ENCODE measurements around the gene CYB5A.

The CYB5A gene

GRCh38 chr18:74248595-74248994 is 43.2 kb downstream of the CYB5A start:
- no peak for DNase-seq (ENCODE audit: low read depth, low spot score)

- DNase-seq (ENCODE audit: low read depth, low spot score) = no peak
Observed at GRCh38 chr18:74248189-74248588, 43.6 kb downstream of the CYB5A start.

GRCh38 chr18:74244554-74244953 is 47.2 kb downstream of the CYB5A start:
- peak; percentile 39 for DNase-seq (ENCODE audit: low read depth, low spot score)

- no peak for DNase-seq (ENCODE audit: low read depth, low spot score)
Observed at GRCh38 chr18:74243127-74243526, 48.6 kb downstream of the CYB5A start.

- DNase-seq (ENCODE audit: low read depth, low spot score) = no peak
Observed at GRCh38 chr18:74242438-74243096, 49.2 kb downstream of the CYB5A start.

- DNase-seq (ENCODE audit: low read depth, low spot score) = no peak
Observed at GRCh38 chr18:74241970-74242369, 49.8 kb downstream of the CYB5A start.

- no peak for DNase-seq (ENCODE audit: low read depth, low spot score)
Observed at GRCh38 chr18:74241426-74241825, 50.3 kb downstream of the CYB5A start.

GRCh38 chr18:74239567-74239966 is 52.2 kb downstream of the CYB5A start:
- no peak for DNase-seq (ENCODE audit: low read depth, low spot score)

GRCh38 chr18:74234326-74235171 is 57.2 kb downstream of the CYB5A start:
- peak; percentile 58 for DNase-seq (ENCODE audit: low read depth, low spot score)

- DNase-seq (ENCODE audit: low read depth, low spot score) = no peak
Observed at GRCh38 chr18:74233933-74234325, 57.8 kb downstream of the CYB5A start.

- no peak for DNase-seq (ENCODE audit: low read depth, low spot score)
Observed at GRCh38 chr18:74230922-74231714, 60.6 kb downstream of the CYB5A start.

- DNase-seq (ENCODE audit: low read depth, low spot score) = no peak
Observed at GRCh38 chr18:74229891-74230290, 61.9 kb downstream of the CYB5A start.

GRCh38 chr18:74229005-74229404 is 62.8 kb downstream of the CYB5A start:
- DNase-seq (ENCODE audit: low read depth, low spot score) = no peak

- no peak for DNase-seq (ENCODE audit: low read depth, low spot score)
Observed at GRCh38 chr18:74228312-74228711, 63.5 kb downstream of the CYB5A start.

- no peak for DNase-seq (ENCODE audit: low read depth, low spot score)
Observed at GRCh38 chr18:74226666-74227065, 65.1 kb downstream of the CYB5A start.

GRCh38 chr18:74226156-74226555 is 65.6 kb downstream of the CYB5A start:
- DNase-seq (ENCODE audit: low read depth, low spot score) = no peak

GRCh38 chr18:74225193-74225840 is 66.4 kb downstream of the CYB5A start:
- no peak for DNase-seq (ENCODE audit: low read depth, low spot score)

GRCh38 chr18:74222710-74223494 is 68.9 kb downstream of the CYB5A start:
- no peak for DNase-seq (ENCODE audit: low read depth, low spot score)

- DNase-seq (ENCODE audit: low read depth, low spot score) = no peak
Observed at GRCh38 chr18:74221081-74221480, 70.7 kb downstream of the CYB5A start.

- DNase-seq (ENCODE audit: low read depth, low spot score) = no peak
Observed at GRCh38 chr18:74219056-74219455, 72.7 kb downstream of the CYB5A start.
